BE2C (cell line): ENCODE data around the gene MYO7B.
A peak's percentile ranks its signal among the peaks of the same experiment; 100 is the strongest.

Source experiments
- DNase-seq: peaks from one replicate; pipeline ENCODE4 v3.0.0-alpha.2; 2020
- H3K27me3 ChIP-seq: fragments of 250-450 bp; sonication (Bioruptor Pico); 2 replicates; pipeline ENCODE4 v1.5.1; 2020; ENCODE audit warnings: mild to moderate bottlenecking
- H3K36me3 ChIP-seq: fragments of 250-450 bp; sonication (Bioruptor Pico); 2 replicates; pipeline ENCODE4 v1.5.1; 2020; ENCODE audit warnings: mild to moderate bottlenecking
- H3K4me1 ChIP-seq: fragments of 250-450 bp; sonication (Bioruptor Pico); 2 replicates; pipeline ENCODE4 v1.5.1; 2020
- H3K4me3 ChIP-seq: 2 replicates; pipeline ENCODE4 v1.5.1; 2011; ENCODE audit warnings: low read depth, low read length
- H3K9me3 ChIP-seq: fragments of 250-450 bp; sonication (Bioruptor Pico); 2 replicates; pipeline ENCODE4 v1.5.1; 2020
- TF ChIP-seq, protein P1 (sequence below): IDR thresholded peaks from 2 replicates; pipeline ENCODE4 v1.5.1; 2012; ENCODE audit warnings: mild to moderate bottlenecking, low read depth, low read length

The MYO7B gene

DNA sequence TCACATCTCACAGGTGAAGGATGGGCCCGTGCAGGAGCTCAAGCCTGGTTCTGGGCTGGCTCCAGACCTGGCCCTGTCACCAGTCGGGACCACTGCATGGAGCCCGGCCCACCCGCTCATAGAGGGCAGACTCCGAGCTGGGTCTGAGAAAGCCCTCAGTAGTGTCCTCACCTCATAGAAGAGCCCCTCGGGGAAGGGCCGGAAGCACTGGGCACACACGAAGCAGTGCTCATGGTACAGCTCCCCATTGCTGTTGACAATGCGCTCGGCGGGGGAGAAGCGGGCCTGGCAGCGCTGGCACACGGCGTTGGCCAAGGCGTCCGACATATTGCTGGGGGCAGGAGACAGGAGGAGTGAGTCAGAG lies 121.7 kb downstream of the MYO7B start:
- Histone ChIP-seq H3K36me3 (no peaks in the 10 kb centered on the region), H3K4me3 (no peak overlapping the region), H3K9me3 (no peaks in the 10 kb centered on the region), H3K27me3 (no peaks in the 10 kb centered on the region), H3K4me1 (peaks cover 6% of the 10 kb centered on the region)
- no peak for DNase-seq
- TF ChIP-seq, protein P1, sequence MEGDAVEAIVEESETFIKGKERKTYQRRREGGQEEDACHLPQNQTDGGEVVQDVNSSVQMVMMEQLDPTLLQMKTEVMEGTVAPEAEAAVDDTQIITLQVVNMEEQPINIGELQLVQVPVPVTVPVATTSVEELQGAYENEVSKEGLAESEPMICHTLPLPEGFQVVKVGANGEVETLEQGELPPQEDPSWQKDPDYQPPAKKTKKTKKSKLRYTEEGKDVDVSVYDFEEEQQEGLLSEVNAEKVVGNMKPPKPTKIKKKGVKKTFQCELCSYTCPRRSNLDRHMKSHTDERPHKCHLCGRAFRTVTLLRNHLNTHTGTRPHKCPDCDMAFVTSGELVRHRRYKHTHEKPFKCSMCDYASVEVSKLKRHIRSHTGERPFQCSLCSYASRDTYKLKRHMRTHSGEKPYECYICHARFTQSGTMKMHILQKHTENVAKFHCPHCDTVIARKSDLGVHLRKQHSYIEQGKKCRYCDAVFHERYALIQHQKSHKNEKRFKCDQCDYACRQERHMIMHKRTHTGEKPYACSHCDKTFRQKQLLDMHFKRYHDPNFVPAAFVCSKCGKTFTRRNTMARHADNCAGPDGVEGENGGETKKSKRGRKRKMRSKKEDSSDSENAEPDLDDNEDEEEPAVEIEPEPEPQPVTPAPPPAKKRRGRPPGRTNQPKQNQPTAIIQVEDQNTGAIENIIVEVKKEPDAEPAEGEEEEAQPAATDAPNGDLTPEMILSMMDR, result no peak

DNA sequence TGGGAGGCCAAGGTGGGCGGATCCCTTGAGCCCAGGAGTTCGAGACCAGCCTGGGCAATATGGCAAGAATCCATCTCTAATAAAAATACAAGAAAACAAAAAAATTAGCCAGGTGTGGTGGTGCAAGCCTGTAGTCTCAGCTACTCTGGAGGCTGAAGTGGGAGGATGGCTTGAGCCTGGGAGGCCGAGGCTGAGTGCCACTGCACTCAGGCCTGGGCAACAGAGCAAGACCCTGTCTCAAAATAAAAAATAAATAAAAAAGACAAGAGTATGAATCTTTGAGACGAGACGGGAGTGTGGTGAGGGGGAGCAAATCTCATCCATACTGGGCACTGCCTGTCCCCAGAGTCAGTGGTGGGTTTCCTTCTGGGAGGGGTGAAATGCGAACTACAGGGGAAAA lies 122.7 kb downstream of the MYO7B start:
- TF ChIP-seq, protein P1, result no peak
- no peaks in the 10 kb centered on the region for H3K4me1 ChIP-seq
- no peaks in the 10 kb centered on the region for H3K9me3 ChIP-seq
- no peak for DNase-seq
- H3K27me3 ChIP-seq, result no peaks in the 10 kb centered on the region
- no peaks in the 10 kb centered on the region for H3K36me3 ChIP-seq
- no peak overlapping the region for H3K4me3 ChIP-seq

DNA sequence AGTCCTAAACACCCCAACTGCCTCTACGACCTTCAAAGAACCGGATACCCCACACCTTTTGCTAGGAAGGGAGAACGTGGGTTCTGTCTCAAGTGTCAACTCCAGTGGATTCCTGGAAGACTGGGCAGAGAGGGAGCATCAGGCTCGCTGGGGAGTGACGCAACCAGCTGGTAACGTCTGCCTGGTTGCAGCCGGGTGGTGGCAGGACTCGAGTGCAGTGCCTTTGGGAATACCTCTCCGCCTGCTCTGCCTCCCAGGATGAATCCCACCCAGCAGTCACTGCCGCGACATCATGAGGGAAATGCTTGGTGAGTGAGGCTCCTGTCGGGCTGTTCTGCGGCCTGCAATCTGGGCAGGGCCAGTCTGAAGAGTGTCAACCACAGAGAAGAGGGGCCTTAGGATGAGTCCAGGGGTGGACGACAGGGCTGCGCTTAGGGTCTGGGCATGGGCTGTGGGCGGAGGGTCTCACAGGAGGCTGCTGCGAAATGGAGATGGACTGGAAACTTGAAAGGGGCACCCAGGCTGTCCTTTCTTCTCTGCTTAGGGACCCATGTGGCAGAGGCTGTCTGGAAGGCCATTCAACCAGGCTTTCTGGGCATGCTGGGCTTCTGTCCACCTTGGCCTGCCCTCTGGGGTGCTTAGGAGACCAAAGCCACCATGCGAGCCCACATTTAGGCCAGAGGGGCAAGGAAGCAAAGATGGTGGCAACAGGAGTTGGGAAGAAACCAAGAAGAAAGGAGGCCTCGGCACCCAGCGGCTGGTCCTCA lies 123.3 kb downstream of the MYO7B start:
- peaks cover 1% of the 10 kb centered on the region; the same call in 1 of the 2 replicates for H3K27me3 ChIP-seq
- no peaks in the 10 kb centered on the region for H3K9me3 ChIP-seq
- no peaks in the 10 kb centered on the region for H3K36me3 ChIP-seq
- H3K4me1 ChIP-seq, result no peaks in the 10 kb centered on the region
- no peak overlapping the region for H3K4me3 ChIP-seq
- peak; percentile 1 for DNase-seq
- TF ChIP-seq, protein P1, result no peak

DNA sequence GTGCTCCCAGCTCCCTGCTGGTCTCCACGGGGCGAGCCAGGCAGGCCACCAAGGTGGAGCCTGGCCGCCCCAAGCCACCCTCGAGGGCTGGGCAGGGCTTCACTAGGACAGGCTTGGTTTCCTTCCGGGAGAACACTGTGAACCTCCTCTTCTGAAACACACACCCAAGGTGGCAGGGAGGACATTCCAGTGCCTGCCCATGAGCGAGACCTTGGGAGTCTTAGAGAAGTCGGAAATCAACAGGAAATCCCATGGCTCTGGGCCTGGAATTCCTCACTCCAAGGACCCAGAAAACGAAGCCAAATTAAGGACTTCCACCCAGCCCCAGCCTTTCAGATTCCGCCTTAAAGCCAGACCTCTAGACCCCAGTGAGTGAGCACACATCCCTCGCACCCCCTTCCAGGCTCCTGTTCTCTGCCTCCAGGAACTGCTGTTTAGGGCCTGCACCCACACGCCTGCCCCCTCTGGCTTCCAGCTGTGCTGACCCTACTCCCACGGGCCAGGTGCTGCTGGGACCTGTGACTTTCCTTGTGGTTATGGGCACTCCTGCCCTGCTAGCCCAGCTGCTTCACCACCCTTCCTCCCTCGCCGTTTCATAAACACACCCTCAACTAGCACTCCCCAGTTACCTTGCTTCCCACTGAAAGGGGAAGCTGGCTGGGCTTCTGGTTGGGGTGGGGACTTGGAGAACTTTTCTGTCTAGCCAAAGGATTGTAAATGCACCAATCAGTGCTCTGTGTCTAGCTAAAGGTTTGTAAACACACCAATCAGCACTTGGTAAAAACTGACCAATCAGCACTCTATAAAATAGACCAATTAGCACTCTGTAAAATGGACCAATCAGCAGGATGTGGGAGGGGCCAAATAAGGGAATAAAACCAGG lies 124.2 kb downstream of the MYO7B start:
- no peaks in the 10 kb centered on the region for H3K4me1 ChIP-seq
- no peaks in the 10 kb centered on the region for H3K36me3 ChIP-seq
- H3K27me3 ChIP-seq, result peaks cover 9% of the 10 kb centered on the region
- peak; percentile 2 for DNase-seq
- no peaks in the 10 kb centered on the region for H3K9me3 ChIP-seq
- H3K4me3 ChIP-seq, result no peak overlapping the region
- TF ChIP-seq, protein P1, result no peak

DNA sequence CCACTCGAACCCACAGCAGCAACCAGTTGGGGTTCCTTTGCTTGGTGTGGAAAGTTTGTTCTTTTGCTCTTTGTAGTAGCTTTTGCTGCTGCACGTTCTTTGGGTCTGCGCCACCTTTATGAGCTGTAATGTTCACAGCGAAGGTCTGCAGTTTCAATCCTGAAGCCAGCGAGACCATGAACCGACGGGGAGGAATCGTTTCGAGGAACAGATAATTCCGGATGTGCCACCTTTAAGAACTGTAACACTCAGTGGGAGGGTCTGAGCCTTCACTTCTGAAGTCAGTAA lies 124.8 kb downstream of the MYO7B start:
- H3K4me1 ChIP-seq, result no peaks in the 10 kb centered on the region
- H3K9me3 ChIP-seq, result no peaks in the 10 kb centered on the region
- no peak overlapping the region for H3K4me3 ChIP-seq
- TF ChIP-seq, protein P1, result no peak
- H3K27me3 ChIP-seq, result peaks cover 15% of the 10 kb centered on the region
- no peaks in the 10 kb centered on the region for H3K36me3 ChIP-seq
- DNase-seq, result no peak

DNA sequence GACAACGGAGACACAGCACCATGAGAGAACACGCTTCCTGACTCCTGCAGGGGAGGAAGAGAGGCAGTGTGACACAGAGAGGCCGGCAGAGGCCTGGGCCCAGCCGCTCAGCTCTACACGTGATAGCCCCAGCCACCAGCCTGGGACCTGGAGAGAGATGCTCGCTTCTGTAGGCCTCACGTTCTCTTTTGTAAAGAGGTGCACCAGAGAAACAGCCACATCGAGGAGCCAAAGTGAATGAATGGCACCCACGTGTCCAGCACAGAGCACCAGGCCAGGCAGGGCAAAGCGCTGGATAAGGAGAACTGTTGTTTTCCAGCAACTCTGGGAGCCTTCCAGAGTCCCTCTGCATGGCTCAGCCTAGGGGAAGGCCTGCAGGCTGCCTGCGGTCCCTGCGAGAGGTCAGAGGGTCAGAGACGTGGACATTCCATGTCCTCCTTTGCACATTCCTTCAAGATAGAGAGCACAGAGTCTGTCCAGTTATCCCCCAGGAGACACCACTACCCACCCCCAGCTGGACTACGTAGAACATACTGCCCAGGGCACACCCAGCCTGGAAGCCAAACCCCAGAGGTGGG lies 125.7 kb downstream of the MYO7B start:
- Histone ChIP-seq H3K36me3 (no peaks in the 10 kb centered on the region), H3K4me1 (no peaks in the 10 kb centered on the region), H3K4me3 (no peak overlapping the region), H3K9me3 (no peaks in the 10 kb centered on the region), H3K27me3 (peaks cover 18% of the 10 kb centered on the region)
- TF ChIP-seq, protein P1, result no peak
- DNase-seq, result peak; percentile 0
